HepG2 (cell line): ENCODE data around the gene CACNA1D. TPM values are rescaled to one million over a fixed set of nuclear protein-coding genes. Genes with fewer than 3 reads are reported as not detected.

Experiments
- ATAC-seq: fragments of 200-7000 bp; cut with Tn5 transposase; 3 replicates; pipeline ENCODE4 v1.9.1; 2020; ENCODE audit warnings: mild to moderate bottlenecking, moderate library complexity
- BruUV-seq: library from RNA; stranded (reverse); fragments of 400-500 nt; replicated peaks from 2 replicates; lab custom pipeline; 2021; lab: Mats Ljungman, UMichigan
- CTCF ChIA-PET: fragments of 300-600 bp; formaldehyde crosslinking; extraction: SDS; loops from one replicate; lab custom pipeline; 2021; ENCODE audit warnings: low total read pairs, inconsistent platforms, low intra/inter-chr PET ratio; lab: Yijun Ruan, JAX
- POLR2A ChIA-PET: fragments of 350-600 bp; sonication (Branson Sonifier 250); formaldehyde crosslinking; loops from one replicate; lab custom pipeline; 2020; ENCODE audit warnings: antibody characterized with exemption, inconsistent platforms; lab: Yijun Ruan, JAX
- DNase-seq: peaks from one replicate; pipeline ENCODE4 v3.0.0-alpha.2; 2015; ENCODE audit warnings: low spot score
- FAIRE-seq: peaks from 3 replicates; lab custom pipeline; 2011; peaks lifted over from hg19 to GRCh38; lab: Jason Lieb, UNC
- H2AFZ ChIP-seq: one replicate; pipeline ENCODE4 v1.6.1; 2011; ENCODE audit warnings: low read length, inconsistent platforms
- H3K27ac ChIP-seq: fragments of 300-600 bp; 3 replicates; pipeline ENCODE4 v1.8.0; 2011; ENCODE audit warnings: mixed run types, mild to moderate bottlenecking, mixed read lengths, low read length, inconsistent platforms; ENCODE audit not compliant: insufficient read depth; ENCODE audit errors: extremely low read length
- H3K27me3 ChIP-seq, 2 experiments: fragments of 200-600 bp in 1 of 2; 2 replicates in 1 of 2; 3 replicates in 1 of 2; pipeline versions ENCODE4 v1.6.0 to v1.8.0; 2011; ENCODE audit warnings: low read length in 2 of 2, mild to moderate bottlenecking in 2 of 2, moderate library complexity in 2 of 2, inconsistent platforms in 1 of 2; ENCODE audit not compliant: insufficient read depth in 2 of 2, control insufficient read depth in 1 of 2
- H3K36me3 ChIP-seq, 2 experiments: fragments of 200-600 bp in 1 of 2; replicated peaks in 1 of 2; 2 replicates in 1 of 2; 3 replicates in 1 of 2; pipeline versions ENCODE4 v1.5.1 to v1.8.0; 2011; ENCODE audit warnings: low read length in 2 of 2, inconsistent platforms in 1 of 2; ENCODE audit not compliant: insufficient read depth in 2 of 2, control insufficient read depth in 1 of 2
- H3K4me1 ChIP-seq: 2 replicates; pipeline ENCODE4 v1.5.1; 2012; ENCODE audit warnings: low read length, inconsistent platforms; ENCODE audit not compliant: insufficient read depth
- H3K4me2 ChIP-seq: 2 replicates; pipeline ENCODE4 v1.6.0; 2011; ENCODE audit warnings: low read depth, low read length, inconsistent platforms
- H3K4me3 ChIP-seq, 3 experiments: fragments of 200-600 bp in 1 of 3; sonication (generic), shearing (Covaris generic) in 1 of 3; replicated peaks in 1 of 3; 2 replicates each; pipeline ENCODE4 v1.5.1; 2011 to 2016; ENCODE audit warnings: low read length in 3 of 3, inconsistent platforms in 2 of 3, low read depth in 2 of 3, mild to moderate bottlenecking in 2 of 3, control low read depth in 1 of 3, mixed read lengths in 1 of 3; ENCODE audit not compliant: insufficient read depth in 1 of 3
- H3K79me2 ChIP-seq: one replicate; pipeline ENCODE4 v1.6.1; 2011; ENCODE audit warnings: low read length, inconsistent platforms; ENCODE audit not compliant: insufficient read depth
- H3K9ac ChIP-seq: 2 replicates; pipeline ENCODE4 v1.6.0; 2011; ENCODE audit warnings: mild to moderate bottlenecking, low read depth, low read length, inconsistent platforms; ENCODE audit not compliant: insufficient read depth
- H3K9me3 ChIP-seq: 2 replicates; pipeline ENCODE4 v1.5.1; 2012; ENCODE audit warnings: mild to moderate bottlenecking, low read length
- H4K20me1 ChIP-seq: 2 replicates; pipeline ENCODE4 v1.6.0; 2011; ENCODE audit warnings: inconsistent platforms, mild to moderate bottlenecking, low read length, moderate library complexity; ENCODE audit not compliant: insufficient read depth
- BCL3 ChIP-seq: sonication (generic); formaldehyde crosslinking; IDR thresholded peaks from 2 replicates; pipeline ENCODE4 v1.5.1; 2020; ENCODE audit warnings: mild to moderate bottlenecking, missing genetic modification reagents, moderate library complexity
- CCDC6 ChIP-seq: sonication (generic); formaldehyde crosslinking; IDR thresholded peaks from 2 replicates; pipeline ENCODE4 v1.8.1; 2022; ENCODE audit warnings: mild to moderate bottlenecking, missing genetic modification reagents, moderate library complexity
- CHD4 ChIP-seq: fragments of 200-600 bp; sonication (generic); IDR thresholded peaks from 2 replicates; pipeline ENCODE4 v1.7.0; 2017; ENCODE audit warnings: mild to moderate bottlenecking, low read length, borderline replicate concordance
- ESRRA ChIP-seq: sonication (generic); formaldehyde crosslinking; IDR thresholded peaks from 2 replicates; pipeline ENCODE4 v1.5.1; 2020; ENCODE audit warnings: mild to moderate bottlenecking, low read depth, missing genetic modification reagents
- GFI1 ChIP-seq: sonication (generic); formaldehyde crosslinking; IDR thresholded peaks from 2 replicates; pipeline ENCODE4 v1.5.0; 2020; ENCODE audit warnings: missing genetic modification reagents, mild to moderate bottlenecking, borderline replicate concordance
- NAIF1 ChIP-seq: sonication (generic); formaldehyde crosslinking; IDR thresholded peaks from 2 replicates; pipeline ENCODE4 v1.5.0; 2020; ENCODE audit warnings: mild to moderate bottlenecking, missing genetic modification reagents, borderline replicate concordance
- PHF5A ChIP-seq: IDR thresholded peaks from one replicate; pipeline ENCODE4 v1.6.1; 2018; ENCODE audit warnings: low read depth, missing genetic modification reagents; ENCODE audit not compliant: unreplicated experiment
- PTBP1 ChIP-seq: fragments of 200-400 bp; formaldehyde crosslinking; IDR thresholded peaks from 2 replicates; pipeline ENCODE4 v1.6.1; 2018; ENCODE audit warnings: low read length, low read depth; ENCODE audit not compliant: poor library complexity, severe bottlenecking
- SNAI1 ChIP-seq: sonication (generic); formaldehyde crosslinking; IDR thresholded peaks from 2 replicates; pipeline ENCODE4 v1.5.0; 2020; ENCODE audit warnings: mild to moderate bottlenecking, missing genetic modification reagents, borderline replicate concordance
- SOX5 ChIP-seq: IDR thresholded peaks from 2 replicates; pipeline ENCODE4 v1.6.1; 2016; ENCODE audit warnings: borderline replicate concordance
- TEF ChIP-seq: sonication (generic); formaldehyde crosslinking; IDR thresholded peaks from 2 replicates; pipeline ENCODE4 v1.5.0; 2020; ENCODE audit warnings: missing genetic modification reagents
- ZC3H4 ChIP-seq: sonication (generic); formaldehyde crosslinking; IDR thresholded peaks from 2 replicates; pipeline ENCODE4 v1.4.0; 2020; ENCODE audit warnings: missing genetic modification reagents, borderline replicate concordance
- ZIK1 ChIP-seq: sonication (generic); formaldehyde crosslinking; IDR thresholded peaks from 2 replicates; pipeline ENCODE4 v1.5.0; 2020; ENCODE audit warnings: mild to moderate bottlenecking, low read depth, missing genetic modification reagents, borderline replicate concordance
- ZNF121 ChIP-seq: sonication (generic); formaldehyde crosslinking; IDR thresholded peaks from 2 replicates; pipeline ENCODE4 v1.5.0; 2020; ENCODE audit warnings: mild to moderate bottlenecking, missing genetic modification reagents
- ZNF280B ChIP-seq: sonication (generic); formaldehyde crosslinking; IDR thresholded peaks from 2 replicates; pipeline ENCODE4 v1.5.0; 2020; ENCODE audit warnings: missing genetic modification reagents, mild to moderate bottlenecking, borderline replicate concordance
- ZNF30 ChIP-seq: sonication (generic); formaldehyde crosslinking; IDR thresholded peaks from 2 replicates; pipeline ENCODE4 v1.5.0; 2020; ENCODE audit warnings: mild to moderate bottlenecking, missing genetic modification reagents
- ZNF496 ChIP-seq: sonication (generic); formaldehyde crosslinking; IDR thresholded peaks from 2 replicates; pipeline ENCODE4 v1.8.1; 2023; ENCODE audit warnings: mild to moderate bottlenecking, moderate library complexity, missing genetic modification reagents; ENCODE audit not compliant: insufficient replicate concordance
- WGBS: methylation state at CpG from one replicate; pipeline ENCODE4 v1.1.6; 2017; ENCODE audit warnings: low lambda C conversion rate; 5-methylcytosine and 5-hydroxymethylcytosine counted together
- in situ Hi-C: cut with HindIII; loops from 2 replicates; pipeline ENCODE4 v1.10.0; 2017; ENCODE audit warnings: low pct_unique_long_range_greater_than_20kb; ENCODE audit not compliant: extremely low pct_ligation_motif_present
- intact Hi-C: fragments of 100-400 bp; cut with micrococcal nuclease; formaldehyde crosslinking; loops from one replicate; pipeline ENCODE4 v1.10.0; 2022; ENCODE audit not compliant: unreplicated experiment
- polyA plus RNA-seq, 8 experiments: library from polyadenylated mRNA; depleted of rRNA in 3 of 8; stranded (reverse) in 7 of 8; unstranded in 1 of 8; fragments of >200 nt; fragmentation: Illumina TruSeq in 4 of 8; extraction: Trizol in 4 of 8; gene quantifications; 2 replicates each; pipeline versions ENCODE4 v1.2.1 to v1.2.3, GENCODE V29; 2011 to 2016; ENCODE audit warnings: low read depth in 4 of 8, missing spikeins in 1 of 8, mixed read lengths in 1 of 8; ENCODE audit not compliant: insufficient read depth in 1 of 8
- total RNA-seq, 5 experiments: library from RNA; depleted of rRNA; stranded (reverse); fragments of >200 nt; fragmentation: Illumina TruSeq; extraction: Trizol; gene quantifications; 2 replicates each; pipeline ENCODE4 v1.2.3, GENCODE V29; 2016; ENCODE audit warnings: low read depth in 1 of 5

Gene CACNA1D
- total and polyA plus RNA-seq, 2 of the 13 experiments (the other 11 are each of a cell fraction or from before 2014, with no cell fraction given): 0.26 to 0.38 TPM

DNA sequence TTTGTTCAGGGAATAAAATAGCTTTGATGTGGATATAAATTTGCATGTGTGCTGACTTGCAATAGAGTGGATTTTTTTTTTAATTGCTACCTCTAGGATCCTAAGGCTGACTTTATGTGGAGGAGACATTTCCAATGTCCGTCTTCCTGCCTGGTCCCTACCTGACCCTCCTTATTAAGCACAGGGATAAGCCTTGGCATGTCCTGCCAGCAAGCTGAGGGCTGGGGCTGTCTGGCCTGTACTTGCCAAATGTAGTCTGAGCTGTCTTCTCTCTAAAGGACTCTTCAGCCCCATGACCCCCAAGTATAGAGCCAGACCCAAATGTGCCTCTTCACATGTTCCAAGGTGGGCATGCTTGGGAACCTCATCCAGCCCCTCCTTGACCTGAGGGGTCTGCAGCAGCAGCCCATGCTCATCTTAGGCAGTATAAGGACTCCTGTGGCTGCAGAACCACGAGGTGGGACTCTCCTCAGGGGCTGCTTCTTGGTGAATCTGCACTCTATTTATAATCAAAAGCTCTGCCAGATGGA is 88.8 kb downstream of the CACNA1D start:
- Histone ChIP-seq H3K36me3 (no peaks in the 10 kb centered on the region), H3K4me3 (no peak overlapping the region), H4K20me1 (no peaks in the 10 kb centered on the region), H3K27me3 (no peaks in the 10 kb centered on the region; a peak in 2 of 5 replicates), H3K4me1 (peaks cover 19% of the 10 kb centered on the region), H2AFZ (no peak overlapping the region), H3K4me2 (no peak overlapping the region), H3K9ac (no peak overlapping the region)
- CTCF ChIA-PET: no interaction called here
- FAIRE-seq (no peak), ATAC-seq (no peak), DNase-seq (no peak)
- no TSS peak for BruUV-seq
- TF ChIP-seq SNAI1 (CRISPR knock-in tag) (no peak), PHF5A (CRISPR knock-in tag) (no peak), GFI1 (CRISPR knock-in tag) (no peak), ZC3H4 (no peak), PTBP1 (no peak), ZNF496 (CRISPR knock-in tag) (no peak), BCL3 (no peak), ZNF121 (no peak), ESRRA (CRISPR knock-in tag) (no peak), CHD4 (no peak), NAIF1 (CRISPR knock-in tag) (no peak), CCDC6 (CRISPR knock-in tag) (no peak), TEF (CRISPR knock-in tag) (no peak), SOX5 (CRISPR knock-in tag) (no peak), ZIK1 (no peak), ZNF280B (no peak), ZNF30 (CRISPR knock-in tag) (no peak)
- TF ChIP-seq, all 625 proteins: peak for 0
- in situ Hi-C loops: no loop called here
- no peaks in the 10 kb centered on the region for H3K9me3 ChIP-seq
- intact Hi-C loops: no loop called here
- H3K27ac ChIP-seq: no peak overlapping the region
- 36% methylated on average over 1 of the region's 2 CpGs for WGBS
- POLR2A ChIA-PET: no interaction called here
- H3K79me2 ChIP-seq: no peaks in the 10 kb centered on the region
